Sigmoid colon (tissue), 4 donors: ENCODE measurements around the gene CDC20.

Source experiments
- CTCF ChIP-seq, 4 experiments: fragments of 450-650 bp in 3 of 4; fragments of 200-600 bp in 1 of 4; IDR thresholded peaks; one replicate each; pipeline ENCODE4 v1.5.1; 2016 to 2019; ENCODE audit warnings: antibody characterized with exemption in 4 of 4, mild to moderate bottlenecking in 3 of 4, moderate library complexity in 2 of 4
- POLR2A ChIP-seq, 2 donors: fragments of 450-650 bp; IDR thresholded peaks; one replicate each; pipeline ENCODE4 v1.6.1; 2016; ENCODE audit warnings: antibody characterized with exemption in 2 of 2, mild to moderate bottlenecking in 2 of 2, moderate library complexity in 2 of 2
- POLR2AphosphoS5 ChIP-seq, 4 donors: sonication (generic); formaldehyde crosslinking; IDR thresholded peaks; one replicate each; pipeline ENCODE4 v1.6.1; 2017; ENCODE audit warnings: antibody characterized with exemption in 4 of 4

GRCh38 chr1:43337588-43337987 is 21.2 kb upstream of the CDC20 start, which contains the start of gene MPL:
- TF ChIP-seq POLR2AphosphoS5 (IDR thresholded peaks at IDR 0.05), result no peak
- no peak for TF ChIP-seq CTCF (IDR thresholded peaks at IDR 0.05)
- no peak for TF ChIP-seq POLR2A (IDR thresholded peaks at IDR 0.05)
